HG03558 (cell line): ENCODE measurements around the gene GALP.
"Not testable (repeated sequence)": the region's sequence is repeated elsewhere in the genome, so short reads cannot be mapped to it uniquely, and the experiment has no call there.

Experiments used
- ATAC-seq: cut with Tn5 transposase; IDR thresholded peaks from one replicate; pipeline ENCODE4 v1.9.1; 2021; ENCODE audit warnings: moderate number of reproducible peaks; ENCODE audit not compliant: unreplicated experiment; ENCODE audit errors: extremely low read depth

GALP gene

DNA sequence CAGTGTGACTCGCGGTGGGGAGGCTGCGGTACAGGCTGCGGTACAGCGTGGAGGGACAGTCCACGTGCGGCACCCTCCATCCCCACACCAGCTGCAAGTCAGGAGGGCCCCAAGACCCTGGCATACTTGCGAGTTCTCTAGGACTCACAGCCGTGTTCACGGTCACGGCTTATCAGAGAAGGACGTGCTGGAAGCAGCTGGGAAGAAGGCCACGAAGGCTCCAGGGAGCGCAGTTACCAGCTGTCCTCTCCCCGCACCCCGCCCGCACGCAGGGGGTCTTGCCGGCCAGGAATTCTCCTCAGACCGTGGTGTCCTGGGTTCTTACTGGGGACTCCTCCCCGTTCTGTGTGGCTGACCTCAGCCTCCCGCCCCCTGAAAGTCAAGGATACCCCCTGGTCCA lies 28.5 kb upstream of the GALP start:
- ATAC-seq, result no peak

DNA sequence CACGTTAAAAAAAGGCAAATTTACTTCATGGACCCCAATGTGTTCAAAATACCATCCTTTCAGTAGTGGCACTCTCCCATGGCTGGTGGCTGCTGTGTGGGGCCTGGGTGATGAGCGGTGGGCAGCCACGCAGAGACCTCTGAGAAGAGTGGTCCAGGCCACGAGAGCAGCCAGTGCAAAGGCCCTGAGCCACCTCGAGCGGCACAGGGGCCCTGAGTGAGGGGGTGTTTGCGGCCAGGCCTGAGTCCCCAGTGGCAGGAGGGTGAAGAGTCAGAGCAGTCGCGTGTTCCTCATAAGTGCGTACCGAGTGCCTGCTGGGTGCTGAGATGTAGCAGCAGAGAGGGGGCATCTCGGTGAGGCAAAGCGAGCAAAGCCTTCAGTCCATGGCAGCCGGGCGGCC lies 27.7 kb upstream of the GALP start:
- ATAC-seq, result no peak

DNA sequence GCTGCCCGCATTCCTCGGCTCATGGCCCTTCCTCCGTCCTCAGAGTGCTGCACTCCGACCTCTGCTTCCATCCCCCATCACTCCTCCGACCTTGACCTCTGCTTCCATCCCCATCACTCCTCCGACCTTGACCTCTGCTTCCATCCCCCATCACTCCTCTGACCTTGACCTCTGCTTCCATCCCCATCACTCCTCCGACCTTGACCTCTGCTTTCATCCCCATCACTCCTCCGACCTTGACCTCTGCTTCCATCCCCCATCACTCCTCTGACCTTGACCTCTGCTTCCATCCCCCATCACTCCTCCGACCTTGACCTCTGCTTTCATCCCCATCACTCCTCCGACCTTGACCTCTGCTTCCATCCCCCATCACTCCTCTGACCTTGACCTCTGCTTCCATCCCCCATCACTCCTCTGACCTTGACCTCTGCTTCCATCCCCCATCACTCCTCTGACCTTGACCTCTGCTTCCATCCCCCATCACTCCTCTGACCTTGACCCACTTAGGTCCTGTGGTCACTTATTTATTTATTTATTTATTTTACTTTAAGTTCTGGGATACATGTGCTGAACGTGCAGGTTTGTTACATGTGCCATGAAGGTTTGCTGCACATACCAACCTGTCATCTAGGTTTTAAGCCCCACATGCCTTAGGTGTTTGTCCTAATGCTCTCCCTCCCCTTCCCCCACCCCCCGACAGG lies 26.7 kb upstream of the GALP start:
- not testable (repeated sequence) for ATAC-seq

DNA sequence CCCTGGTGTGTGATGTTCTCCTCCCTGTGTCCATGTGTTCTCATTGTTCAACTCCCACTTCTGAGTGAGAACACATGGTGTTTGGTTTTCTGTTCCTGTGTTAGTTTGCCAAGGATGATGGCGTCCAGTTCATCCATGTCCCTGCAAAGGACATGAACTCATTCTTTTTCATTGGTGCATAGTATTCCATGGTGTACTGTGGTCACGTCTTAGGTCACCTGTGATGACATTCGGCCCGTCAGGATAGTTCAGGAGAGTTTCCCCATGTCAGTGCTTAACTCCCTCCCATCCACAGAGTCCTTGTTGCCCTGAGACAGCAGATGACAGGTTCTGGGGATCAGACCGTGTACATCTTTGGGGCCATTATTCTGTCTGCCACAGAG lies 26.2 kb upstream of the GALP start:
- ATAC-seq, result no peak

DNA sequence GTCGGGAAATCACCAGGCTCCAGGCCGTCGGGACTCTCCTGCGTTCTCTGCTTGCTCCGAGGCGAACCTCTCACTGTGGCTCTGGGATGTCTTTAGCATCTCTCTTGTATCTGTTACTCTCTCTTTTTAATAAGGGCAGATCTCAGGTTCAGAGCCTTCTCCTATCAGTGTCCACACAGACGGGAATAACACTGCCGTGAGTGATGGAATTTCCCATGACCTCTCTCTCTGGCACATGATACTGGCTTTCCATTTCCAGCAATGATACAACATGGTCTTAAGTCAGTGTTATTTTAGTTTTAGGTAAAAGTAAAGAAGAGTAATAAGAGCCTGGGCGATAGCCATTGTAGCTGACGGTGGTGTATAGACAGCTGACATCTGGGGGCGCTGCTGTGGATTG lies 25.4 kb upstream of the GALP start:
- ATAC-seq, result no peak

DNA sequence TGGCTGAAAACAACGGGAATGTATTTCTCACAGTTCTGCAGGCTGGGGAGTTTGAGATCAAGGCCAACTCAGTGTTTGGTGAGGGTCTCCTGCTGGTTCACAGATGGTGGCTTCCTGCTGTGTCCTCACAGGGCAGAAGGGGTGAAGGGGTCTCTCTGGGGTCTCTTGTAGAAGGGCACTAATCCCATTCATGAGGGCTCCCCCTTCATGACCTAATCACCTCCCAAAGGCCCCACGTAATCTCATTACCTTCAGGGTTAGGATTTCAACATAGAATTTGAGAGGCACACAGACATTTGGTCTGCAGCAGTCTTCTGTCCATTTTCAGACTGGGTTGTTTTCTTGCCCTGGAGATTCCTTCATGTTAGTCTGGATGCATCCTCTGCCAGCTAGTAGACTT lies 23.2 kb upstream of the GALP start:
- no peak for ATAC-seq

DNA sequence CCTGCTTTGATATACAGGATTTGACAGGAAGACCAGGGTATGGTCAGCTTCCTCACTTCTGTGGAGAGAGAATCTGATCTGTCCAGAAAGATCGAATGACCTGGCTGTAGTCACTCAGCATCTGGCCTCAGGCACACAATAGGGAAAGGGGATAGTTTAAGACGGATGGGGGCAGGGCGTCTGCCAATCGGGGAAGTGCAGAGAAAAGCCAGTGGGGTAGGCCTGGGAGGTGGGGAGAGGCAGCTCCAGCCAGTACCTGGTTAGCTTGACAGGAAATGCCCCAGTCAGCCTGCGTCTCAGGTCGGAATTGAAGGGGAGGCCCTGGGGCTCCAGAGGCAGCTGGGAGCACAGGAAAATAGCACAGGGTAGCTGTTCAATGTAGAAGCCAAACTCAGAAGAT lies 22.3 kb upstream of the GALP start:
- no peak for ATAC-seq

DNA sequence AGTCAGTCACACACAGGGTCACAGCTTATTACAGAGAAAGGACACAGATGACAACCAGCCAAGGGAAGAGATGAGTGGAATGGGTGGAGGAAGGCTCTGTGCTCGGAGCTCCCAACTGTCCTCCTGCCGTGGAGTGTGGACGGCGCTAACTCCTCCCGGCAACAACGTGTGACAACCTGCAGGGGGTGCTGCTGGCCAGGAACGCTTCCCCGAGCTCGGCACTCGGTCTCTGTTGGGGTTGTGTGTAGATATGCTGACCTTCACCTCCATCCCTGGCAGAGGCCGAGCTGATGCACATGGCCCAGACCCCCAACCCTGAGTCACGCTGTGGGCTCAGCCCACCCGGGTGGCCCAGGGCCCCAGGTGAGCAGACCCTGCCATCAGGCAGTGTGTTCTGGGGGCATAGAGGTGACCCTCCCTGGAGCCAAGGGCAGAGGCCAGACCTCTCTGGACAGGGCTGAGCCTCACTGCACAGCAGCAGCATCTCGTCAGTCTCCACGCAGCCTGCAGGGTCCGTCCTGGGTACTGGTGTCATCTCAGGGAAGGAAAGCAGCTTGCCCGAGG lies 20.6 kb upstream of the GALP start:
- no peak for ATAC-seq

DNA sequence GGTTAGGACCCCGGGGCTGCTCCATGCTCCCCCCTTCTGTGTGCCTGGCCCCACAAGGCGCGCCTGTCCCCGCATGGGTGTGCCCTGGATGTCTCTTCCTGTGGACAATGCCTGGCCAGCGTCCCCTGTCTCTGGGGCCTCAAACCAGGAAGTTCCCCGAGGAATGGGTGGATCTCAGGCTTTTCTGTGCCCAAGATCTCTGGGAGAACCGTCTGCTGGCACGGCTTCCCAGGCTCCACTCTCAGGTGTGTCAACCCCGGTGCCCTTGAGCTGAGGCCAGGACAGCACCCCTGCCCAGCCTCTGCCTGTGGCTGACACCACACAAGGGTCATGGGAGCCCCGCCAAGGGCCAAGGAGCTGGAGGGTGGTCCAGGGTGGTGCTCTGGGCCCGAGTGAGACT lies 19.0 kb upstream of the GALP start:
- no peak for ATAC-seq

DNA sequence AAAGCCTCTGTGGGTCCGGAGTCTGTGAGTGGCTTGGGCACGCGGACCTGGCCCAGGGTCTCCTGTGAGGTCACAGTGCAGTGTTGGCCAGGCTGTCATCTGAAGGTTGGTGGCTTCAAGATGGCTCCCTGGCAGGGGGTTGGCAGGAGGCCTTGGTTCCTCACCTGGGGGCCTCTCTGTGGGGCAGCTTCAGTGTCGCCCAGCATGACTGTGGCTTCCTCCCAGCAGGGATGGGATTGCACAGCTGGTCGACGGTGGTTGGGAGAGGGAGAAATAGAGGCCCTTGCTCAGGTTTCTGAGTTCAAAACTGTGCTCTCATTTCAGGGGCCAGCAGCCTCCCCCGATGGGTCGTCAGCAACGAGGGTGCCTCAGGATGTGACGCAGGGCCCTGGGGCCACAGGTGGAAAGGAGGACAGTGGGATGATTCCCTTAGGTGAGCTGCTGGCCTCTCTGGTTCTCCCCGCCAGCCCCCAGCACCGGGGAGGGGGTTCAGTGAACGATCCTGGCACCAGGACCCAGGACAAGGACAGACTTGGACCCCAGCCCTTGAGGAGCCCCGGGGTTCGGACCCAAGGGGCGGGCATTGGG lies 17.5 kb upstream of the GALP start:
- ATAC-seq, result no peak

DNA sequence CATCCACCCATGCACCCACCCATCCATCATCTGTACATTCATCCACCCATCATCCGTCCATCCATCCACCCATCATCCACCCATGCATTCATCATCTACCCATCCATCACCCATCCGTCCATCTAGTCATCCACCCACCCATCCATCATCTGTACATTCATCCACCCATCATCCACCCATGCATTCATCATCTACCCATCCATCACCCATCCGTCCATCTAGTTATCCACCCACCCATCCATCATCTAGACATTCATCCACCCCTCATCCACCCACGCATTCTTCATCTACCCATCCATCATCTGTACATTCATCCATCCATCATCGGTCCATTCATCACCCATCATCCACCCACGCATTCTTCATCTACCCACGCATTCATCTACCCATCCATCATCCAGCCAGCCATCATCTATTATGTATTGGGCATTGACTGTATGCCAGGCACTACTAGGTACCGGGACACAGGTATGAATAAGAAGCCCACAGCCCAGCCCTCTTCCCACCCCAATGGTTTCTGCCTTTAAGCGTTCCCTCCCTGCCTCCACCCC lies 16.7 kb upstream of the GALP start:
- ATAC-seq, result no peak

DNA sequence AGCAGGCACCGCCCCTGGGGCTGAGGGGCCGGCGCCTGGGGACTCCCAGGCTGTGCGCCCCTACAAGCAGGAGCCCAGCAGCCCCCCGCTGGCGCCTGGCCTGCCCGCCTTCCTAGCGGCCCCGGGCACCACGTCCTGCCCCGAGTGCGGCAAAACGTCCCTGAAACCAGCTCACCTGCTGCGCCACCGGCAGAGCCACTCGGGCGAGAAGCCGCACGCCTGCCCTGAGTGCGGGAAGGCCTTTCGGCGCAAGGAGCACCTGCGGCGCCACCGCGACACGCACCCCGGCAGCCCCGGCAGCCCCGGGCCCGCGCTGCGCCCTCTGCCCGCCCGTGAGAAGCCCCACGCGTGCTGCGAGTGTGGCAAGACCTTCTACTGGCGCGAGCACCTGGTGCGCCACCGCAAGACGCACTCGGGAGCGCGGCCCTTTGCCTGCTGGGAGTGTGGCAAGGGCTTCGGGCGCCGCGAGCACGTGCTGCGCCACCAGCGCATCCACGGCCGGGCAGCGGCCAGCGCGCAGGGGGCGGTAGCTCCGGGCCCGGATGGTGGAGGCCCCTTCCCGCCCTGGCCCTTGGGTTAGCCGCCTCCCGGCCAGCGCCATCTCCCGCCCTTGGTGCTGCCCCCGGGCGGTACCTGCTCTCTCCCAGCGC lies 16.1 kb upstream of the GALP start:
- ATAC-seq, result no peak

DNA sequence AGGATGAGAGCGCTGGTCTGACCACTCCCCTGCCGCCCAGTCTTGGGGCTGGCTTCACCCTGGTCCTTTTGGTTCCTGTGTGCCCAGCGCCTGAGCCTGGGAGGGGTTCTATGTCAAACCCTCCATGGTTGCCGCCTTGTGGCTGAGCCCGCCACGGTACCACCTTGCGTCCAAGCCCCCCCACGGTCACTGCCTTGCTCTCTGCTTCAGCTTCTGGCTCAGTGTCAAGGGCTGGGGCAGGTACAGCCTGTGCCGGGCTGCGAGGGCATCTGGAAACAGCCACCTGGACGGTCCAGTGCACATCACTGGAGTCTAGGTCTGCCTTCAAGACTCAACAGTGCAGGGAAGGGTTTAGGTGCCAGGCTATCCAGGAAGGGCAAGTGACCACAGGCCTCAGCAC lies 14.3 kb upstream of the GALP start:
- ATAC-seq, result no peak

DNA sequence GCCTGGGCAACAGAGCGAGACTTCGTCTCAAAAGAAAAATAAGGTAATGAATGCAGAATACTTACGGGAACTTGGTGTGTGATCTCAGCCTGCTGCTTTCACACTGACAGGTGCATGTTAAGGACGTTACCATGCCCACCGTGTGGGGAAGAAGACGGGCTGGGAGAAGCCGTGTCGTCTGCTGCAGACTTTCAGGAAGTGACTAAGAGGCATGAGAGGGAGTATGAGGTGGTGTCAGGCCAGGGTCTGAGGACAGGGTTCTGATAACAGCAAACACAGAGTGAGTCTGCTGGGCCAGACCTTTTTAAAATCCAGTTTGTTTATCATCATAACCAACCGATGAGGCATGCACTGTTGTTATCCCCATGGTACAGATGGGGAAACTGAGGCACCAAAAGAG lies 13.6 kb upstream of the GALP start:
- no peak for ATAC-seq

DNA sequence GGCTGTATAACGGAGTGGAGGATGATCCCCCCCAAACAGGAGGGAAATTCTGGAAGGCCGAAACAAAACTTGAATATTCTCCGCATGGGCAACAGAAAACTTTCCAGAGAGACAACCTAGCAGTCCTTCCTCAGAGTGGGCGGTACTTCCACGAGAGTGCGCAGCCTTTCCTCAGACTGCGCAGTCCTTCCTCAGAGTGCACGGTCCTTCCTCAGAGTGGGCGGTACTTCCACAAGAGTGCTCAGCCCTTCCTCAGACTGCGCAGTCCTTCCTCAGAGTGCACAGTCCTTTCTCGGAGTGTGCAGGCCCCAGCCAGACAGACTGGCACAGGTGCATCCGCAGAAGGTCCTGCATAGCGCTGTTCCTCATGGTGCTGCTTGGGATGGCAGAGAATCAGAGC lies 12.7 kb upstream of the GALP start:
- no peak for ATAC-seq

DNA sequence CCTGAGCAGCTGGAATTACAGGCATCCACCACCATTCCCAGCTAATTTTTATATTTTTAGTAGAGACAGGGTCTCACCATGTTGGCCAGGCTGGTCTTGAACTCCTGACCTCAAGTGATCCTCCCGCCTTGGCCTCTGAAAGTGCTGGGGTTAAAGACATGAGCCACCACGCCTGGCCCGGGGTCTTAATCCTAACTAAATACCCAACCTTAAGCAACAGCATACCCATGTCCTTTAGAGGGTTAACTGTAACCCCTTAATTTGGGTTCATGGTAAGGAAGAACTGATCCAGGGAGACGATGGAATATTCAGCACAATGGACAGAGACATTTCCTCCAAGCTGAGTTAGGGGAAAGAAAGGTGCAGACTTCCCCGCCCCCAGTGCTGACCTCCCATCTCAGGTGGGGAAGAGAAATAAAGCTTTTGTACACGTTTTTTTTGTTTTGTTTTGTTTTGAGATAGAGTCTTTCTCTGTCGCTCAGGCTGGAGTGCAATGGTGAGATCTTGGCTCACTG lies 8.7 kb upstream of the GALP start:
- ATAC-seq, result no peak

DNA sequence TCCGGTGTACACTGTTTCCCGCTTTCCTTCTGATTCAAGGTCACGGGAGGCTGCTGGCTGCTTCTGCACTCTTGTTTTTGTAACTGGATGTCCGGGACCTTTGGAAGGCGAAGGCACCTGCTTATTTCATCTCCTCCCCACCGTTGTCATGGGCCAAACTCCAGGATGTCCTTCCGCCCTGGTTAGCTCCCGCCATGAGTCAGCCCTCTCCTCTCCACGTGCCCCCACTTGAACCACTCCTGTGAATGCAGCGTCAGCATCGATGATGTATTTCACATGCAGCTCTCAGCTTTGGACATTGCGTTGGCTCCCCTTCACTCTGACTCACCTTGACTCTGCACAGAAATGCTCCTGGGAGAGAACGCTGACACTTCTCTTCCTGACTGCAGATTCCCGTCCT lies 5.5 kb upstream of the GALP start:
- ATAC-seq, result no peak

DNA sequence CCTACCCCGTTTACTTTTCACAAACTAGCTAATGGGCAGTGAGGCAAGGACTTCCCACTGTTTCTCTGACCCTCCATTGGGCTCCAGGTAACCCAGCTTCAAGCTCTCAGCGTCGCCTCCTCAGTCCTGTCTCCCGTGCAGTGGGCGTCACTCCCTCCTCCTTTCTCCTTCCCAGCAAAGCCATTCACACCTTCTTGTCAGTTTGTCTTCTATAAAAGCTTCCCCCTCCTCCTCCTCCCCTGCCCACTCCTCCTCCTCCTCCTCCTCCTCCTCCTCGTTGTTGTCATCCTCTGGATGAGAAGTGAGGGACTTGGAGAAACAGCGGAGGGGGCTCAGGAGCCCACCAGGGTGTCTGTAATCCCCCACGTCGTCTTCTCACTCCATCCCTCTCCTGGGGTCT lies 1.7 kb upstream of the GALP start:
- no peak for ATAC-seq

DNA sequence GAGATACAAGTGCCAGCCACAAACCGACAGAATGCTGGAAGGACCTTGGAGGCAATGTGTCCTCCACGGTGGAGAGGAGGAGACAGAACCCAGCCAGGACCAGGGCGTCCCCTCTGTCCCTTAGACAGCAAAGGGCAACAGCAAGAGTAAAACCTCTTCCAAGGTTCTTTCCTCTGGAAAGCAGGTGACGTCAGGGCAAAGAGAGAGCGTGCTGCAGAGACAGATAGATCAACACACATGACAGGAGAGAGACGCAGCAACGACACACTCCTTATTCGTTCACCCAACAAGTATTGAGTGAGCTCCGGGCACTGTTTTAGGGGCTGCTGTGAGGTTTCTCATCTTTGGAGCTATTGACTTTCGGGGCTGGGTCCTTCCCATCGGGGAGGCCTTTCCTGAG lies 1.3 kb upstream of the GALP start:
- ATAC-seq, result no peak

DNA sequence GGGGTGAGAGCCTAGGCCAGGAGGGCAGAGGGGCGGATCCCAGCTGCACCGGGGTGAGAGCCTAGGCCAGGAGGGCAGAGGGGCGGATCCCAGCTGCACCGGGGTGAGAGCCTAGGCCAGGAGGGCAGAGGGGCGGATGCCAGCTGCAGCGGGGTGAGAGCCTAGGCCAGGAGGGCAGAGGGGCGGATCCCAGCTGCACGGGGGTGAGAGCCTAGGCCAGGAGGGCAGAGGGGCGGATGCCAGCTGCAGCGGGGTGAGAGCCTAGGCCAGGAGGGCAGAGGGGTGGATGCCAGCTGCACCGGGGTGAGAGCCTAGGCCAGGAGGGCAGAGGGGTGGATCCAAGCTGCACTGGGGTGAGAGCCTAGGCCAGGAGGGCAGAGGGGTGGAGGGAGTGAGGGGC lies 502 bp downstream of the GALP start:
- not testable (repeated sequence) for ATAC-seq

DNA sequence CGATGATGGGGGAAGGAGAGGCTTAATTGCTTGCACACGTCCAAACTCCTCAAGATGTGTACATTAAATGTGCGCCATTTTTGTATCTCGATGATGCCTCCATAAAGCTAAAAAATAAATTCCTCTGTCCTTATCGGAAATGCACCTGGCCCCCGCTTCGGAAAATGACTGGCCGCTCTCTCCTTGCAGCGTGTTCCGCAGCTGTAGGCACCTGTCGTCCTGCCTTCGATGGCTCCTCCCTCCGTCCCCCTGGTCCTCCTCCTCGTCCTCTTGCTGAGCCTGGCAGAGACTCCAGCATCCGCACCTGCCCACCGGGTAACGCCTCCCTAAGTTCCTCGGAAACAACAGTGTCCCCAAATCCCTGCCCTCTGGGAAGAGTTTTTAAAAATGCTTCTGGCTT lies 1.1 kb downstream of the GALP start:
- ATAC-seq, result no peak
